ENCODE results near the gene PRRT1B.

PRRT1B gene

DNA sequence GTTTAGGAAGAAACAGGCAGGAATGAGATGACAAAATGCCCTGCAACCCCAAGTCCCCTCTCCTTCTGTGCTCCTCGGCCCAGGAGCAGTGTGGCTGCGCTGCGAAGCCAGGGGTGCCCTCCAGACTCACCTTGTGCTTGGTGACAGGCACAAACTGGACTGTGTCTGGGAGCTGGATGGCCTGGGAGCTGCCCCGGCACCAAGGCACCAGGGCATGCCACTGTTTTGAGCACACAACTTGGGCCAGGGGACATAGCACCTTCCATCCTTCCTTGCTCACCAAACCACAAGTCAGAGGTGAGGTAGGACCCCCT lies 51.1 kb downstream of the PRRT1B start:
- no peak for DNase-seq (ENCODE audit: low spot score)

DNA sequence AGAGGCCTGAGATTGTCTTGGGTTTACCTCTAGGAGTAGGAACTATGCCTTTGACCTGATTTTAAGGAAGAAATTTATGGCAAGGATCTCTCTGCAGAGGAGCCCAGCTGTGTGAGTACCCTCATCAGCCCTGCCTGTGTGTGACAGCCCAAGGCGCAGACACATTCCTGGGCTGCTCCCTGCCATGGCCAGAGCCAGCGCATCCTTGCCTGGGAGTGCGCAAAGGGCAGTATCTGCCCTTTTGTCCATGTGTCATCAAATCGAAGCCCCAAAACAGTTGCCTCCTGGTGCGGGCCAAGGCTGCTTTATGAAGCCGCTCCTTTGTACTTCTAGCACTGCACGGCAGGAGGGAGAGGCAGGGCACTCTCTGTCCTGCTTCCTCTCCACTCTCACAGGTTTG lies 51.9 kb downstream of the PRRT1B start:
- no peak for DNase-seq (ENCODE audit: low spot score)

DNA sequence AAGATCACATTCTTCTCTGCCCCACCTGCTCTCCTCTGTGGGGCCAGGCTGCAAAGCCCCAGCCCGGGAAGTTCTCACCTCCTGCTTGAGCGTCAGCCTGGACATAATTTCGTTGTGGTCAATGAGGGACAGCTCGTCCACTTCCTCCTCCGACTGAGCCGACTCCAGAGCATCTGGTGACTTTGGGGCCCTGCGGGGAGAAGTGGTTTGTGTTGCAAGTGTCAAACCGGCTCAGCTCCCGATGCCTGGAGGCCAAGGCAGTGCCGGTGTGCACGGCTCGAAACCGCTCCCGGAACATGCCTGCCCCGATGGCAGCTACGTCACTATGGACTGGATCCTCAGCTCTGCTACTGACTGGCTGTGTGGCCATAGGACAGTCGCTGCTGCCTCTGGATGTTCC lies 52.8 kb downstream of the PRRT1B start:
- no peak for DNase-seq (ENCODE audit: low spot score)

DNA sequence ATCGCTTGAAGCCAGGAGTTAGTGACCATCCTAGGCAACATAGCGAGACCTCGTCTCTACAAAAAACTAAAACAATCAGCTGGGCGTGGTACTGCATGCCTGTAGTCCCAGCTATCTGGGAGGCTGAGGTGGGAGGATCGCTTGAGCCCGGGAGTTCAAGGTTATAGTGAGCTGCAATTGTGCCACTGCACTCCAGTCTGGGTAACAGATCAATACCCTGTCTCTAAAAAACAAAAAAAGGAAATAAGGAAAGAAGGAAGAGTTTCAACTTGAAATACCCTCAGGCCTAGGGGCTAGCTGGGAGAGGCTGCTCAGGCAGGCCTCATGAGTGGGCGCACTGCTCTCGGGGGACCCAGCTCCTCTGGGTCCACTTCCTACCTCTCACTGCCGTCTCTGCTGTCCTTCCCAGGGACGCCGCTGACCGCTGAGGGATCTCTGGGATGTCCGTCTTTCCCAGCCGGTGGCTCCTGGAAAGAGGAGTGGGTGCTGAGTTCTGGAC lies 56.4 kb downstream of the PRRT1B start:
- no peak for DNase-seq (ENCODE audit: low spot score)

DNA sequence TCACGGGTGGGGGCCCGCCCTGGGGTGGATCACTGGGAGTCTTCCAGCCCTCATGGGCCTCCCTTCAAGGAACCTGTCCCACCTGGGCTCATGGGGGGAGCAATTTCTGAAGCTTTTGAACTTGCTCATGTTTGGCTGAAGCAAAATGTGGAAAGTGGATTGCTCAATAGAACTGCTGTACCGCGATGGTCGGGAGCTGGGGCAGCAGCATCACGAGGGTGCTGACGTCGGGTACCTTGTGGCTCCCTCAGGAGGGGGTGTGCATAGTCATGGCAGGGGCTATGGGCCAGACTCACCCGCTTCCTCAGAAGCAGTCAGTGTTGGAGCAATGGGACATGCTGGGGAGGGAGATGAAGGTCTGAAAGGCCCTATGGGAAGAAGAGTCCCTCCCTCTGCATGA lies 57.9 kb downstream of the PRRT1B start:
- DNase-seq (ENCODE audit: low spot score): no peak

DNA sequence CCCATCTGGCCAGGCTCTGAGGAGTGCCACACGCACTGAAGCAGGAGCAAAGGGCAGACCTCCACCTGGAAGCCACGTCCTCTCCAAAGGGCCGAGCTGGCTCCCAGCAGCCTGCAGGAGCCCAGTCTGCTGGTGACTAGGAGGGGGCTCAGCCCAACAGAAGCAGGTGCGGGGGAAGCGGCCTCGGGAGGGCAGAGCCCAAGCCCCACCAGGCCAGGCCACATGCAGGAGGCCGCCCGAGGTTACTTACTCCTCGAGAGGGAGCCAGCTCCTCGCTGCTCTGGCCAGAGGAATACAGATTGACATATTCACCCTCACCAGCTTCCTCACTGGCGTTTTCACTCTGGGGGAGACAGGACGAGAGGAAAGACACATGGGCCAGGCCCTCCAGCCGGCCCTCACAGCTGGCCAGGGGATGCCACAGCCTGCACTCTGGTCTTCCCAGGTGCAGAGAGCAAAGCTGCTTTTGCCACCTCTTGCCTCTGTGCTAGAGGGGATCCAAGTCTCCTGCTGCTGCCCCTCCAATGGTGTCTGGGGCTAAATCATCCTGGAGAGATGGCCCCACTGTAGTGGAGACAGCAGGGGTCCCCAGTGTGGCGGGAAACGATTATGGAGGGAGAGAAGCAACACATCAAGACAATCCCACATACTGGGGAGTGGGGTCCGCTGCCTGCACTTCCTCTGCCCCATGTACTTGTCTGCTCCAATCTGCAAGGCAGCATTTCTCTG lies 58.6 kb downstream of the PRRT1B start:
- DNase-seq (ENCODE audit: low spot score): no peak

DNA sequence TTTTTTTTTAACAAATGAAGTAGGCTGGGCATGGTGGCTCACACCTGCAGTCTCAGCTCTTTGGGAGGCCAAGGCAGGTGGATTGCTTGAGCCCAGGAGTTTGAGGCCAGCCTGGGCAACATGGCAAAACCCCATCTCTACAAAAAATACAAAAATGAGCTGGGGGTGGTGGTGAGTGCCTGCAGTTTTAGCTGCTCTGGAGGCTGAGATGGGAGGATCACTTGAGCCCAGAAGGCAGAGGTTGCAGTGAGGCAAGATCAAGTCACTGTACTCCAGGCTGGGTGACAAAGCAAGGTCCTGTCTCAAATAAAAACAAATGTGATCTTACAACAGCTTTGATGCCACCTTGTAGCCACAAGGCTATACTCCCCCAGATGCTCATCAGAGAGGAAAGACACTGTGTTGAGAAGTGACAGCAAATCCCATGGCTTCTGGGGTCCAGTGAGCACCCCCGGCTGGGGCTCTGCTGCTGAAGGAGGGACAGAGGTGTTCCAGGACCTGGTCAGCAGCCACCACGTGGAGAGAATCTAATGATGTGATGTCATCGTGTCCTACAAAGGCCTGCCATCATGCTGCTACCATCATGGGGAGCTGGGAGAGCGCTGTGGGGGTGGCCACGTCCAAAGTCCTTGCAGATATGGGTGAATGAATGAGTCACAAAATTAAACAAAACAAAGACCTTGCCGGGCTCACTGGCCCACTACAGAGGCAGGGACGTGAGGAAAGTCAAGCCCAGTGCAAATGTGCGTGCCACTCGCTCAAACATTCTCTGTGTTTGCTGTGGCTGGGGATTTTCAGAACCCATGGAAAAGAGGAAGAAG lies 60.7 kb downstream of the PRRT1B start:
- DNase-seq (ENCODE audit: low spot score): no peak

DNA sequence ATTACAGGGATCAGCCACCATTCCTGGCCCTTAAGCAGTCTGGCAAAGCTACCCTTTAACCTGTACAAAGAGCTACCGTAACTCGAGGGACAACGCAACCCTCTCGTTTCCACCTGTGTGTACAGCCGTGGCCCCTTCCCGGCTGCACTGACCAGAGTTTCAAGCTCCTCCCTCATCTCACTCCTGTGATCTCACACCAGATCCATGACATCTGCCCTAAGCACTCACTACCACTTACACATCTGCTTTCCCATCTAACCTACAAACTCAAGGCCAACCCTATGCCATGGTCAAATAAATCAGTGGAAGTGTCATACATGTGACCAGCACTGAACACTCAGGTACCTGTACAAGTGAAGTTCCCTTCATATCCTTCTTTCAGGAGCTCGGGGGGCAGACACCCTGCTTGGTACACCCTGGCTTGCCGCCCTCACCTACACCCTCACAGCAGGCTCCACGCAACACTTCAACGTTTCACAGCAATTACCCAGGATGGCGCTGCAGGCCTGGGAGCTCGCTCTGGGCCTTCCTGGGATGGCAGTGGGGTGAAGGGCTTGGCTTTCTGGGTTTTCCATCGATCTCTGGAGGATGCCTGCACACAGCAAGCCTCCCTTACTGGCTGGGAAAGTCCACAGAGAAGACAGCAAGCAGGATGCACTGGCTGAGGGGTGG lies 61.7 kb downstream of the PRRT1B start:
- DNase-seq (ENCODE audit: low spot score): no peak

DNA sequence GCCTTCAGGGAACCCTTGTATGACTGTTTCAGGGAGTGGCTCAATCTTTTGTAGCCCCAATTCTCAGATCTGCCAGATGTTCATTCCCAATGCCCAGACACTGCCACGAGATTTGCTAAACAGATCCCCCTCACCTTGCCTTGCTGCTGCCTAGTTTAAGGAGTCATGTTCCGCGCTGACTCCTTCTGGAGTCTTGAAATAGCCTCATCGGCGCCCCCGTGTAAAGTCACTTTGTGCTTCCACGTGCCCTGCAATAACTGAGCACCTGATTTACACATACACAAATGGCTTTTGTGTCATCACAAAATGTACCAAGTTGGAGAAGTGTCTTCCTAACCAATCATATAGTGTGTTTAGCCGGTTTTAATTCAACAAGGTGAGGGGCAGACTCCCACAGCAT lies 62.3 kb downstream of the PRRT1B start:
- DNase-seq (ENCODE audit: low spot score): no peak

DNA sequence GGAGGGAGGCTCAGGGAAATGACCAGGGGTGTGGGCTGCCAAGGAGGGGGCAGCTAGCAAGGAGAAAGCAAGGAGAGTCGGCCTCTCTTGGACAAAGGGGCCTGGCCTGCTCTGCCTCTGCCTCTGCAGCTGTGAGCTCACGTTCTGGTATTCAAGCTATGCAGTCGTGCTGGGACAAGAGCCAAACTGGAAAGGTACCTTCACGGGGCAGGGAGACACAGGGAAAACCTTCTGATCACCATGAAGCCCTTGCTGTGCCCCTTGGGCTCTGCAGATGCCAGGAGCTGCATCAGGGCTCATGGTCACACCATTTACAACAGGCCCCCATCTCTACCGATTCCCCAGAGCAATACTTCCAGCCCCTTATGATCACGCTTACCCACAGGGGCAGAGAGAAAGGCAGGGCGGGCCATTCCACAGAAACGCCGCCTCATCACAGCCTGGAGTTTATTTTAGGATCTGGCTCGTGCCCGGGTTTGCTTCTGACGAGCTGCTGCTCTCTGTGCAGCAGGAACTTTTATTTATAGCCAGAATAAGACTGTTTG lies 63.2 kb downstream of the PRRT1B start:
- peak; percentile 92 for DNase-seq (ENCODE audit: low spot score)
